ENCODE data around the gene BORCS5.
"Not testable (repeated sequence)": the region's sequence is repeated elsewhere in the genome, so short reads cannot be mapped to it uniquely, and the experiment has no call there.

BORCS5 gene

GRCh38 chr12:12396694-12397093, 39.8 kb downstream of the BORCS5 start:
- no peak for DNase-seq

GRCh38 chr12:12397184-12397583, 40.3 kb downstream of the BORCS5 start:
- DNase-seq: no peak

GRCh38 chr12:12398026-12398859, 41.4 kb downstream of the BORCS5 start:
- DNase-seq: no peak

GRCh38 chr12:12399161-12399560, 42.3 kb downstream of the BORCS5 start:
- DNase-seq: no peak

GRCh38 chr12:12399776-12400305, 43.0 kb downstream of the BORCS5 start:
- DNase-seq: no peak

GRCh38 chr12:12400793-12401192, 43.9 kb downstream of the BORCS5 start:
- DNase-seq: no peak

- no peak for DNase-seq
These were observed 46.7 kb downstream of the BORCS5 start for GRCh38 chr12:12403264-12404248.

- no peak for DNase-seq
These were observed 47.4 kb downstream of the BORCS5 start for GRCh38 chr12:12404297-12404696.

GRCh38 chr12:12405882-12406281, 49.0 kb downstream of the BORCS5 start:
- DNase-seq: no peak

- DNase-seq: no peak
These were observed 49.9 kb downstream of the BORCS5 start for GRCh38 chr12:12406762-12407161.

- no peak for DNase-seq
These were observed 51.4 kb downstream of the BORCS5 start for GRCh38 chr12:12408265-12408690.

GRCh38 chr12:12409337-12409736, 52.5 kb downstream of the BORCS5 start:
- DNase-seq: not testable (repeated sequence)

GRCh38 chr12:12415886-12416285, 59.0 kb downstream of the BORCS5 start:
- DNase-seq: no peak

GRCh38 chr12:12419165-12419564, 62.3 kb downstream of the BORCS5 start:
- not testable (repeated sequence) for DNase-seq

- no peak for DNase-seq
These were observed 66.5 kb downstream of the BORCS5 start for GRCh38 chr12:12423367-12423766.

GRCh38 chr12:12425001-12425400, 68.1 kb downstream of the BORCS5 start:
- no peak for DNase-seq

GRCh38 chr12:12425616-12426015, 68.7 kb downstream of the BORCS5 start:
- DNase-seq: no peak

- DNase-seq: no peak
These were observed 70.7 kb downstream of the BORCS5 start for GRCh38 chr12:12427568-12427967.

- DNase-seq: no peak
These were observed 71.2 kb downstream of the BORCS5 start for GRCh38 chr12:12428047-12428446.

- no peak for DNase-seq
These were observed 72.2 kb downstream of the BORCS5 start for GRCh38 chr12:12428961-12429657.

- DNase-seq: no peak
These were observed 75.5 kb downstream of the BORCS5 start for GRCh38 chr12:12432364-12432763.

- DNase-seq: no peak
These were observed 76.4 kb downstream of the BORCS5 start for GRCh38 chr12:12433203-12433731.

Measured in activated naive CD4-positive, alpha-beta T cell treated with Interleukin-2 at 50 U/mL for 16 hours (primary cell).